Measurements from ENCODE around the gene MT2A. TPM values are rescaled to one million over a fixed set of nuclear protein-coding genes. Genes with fewer than 3 reads are reported as not detected.

Gene MT2A
- total and polyA plus RNA-seq, 2 of the 13 experiments (the other 11 are each of a cell fraction or from before 2014, with no cell fraction given): 135 to 371 TPM

DNA sequence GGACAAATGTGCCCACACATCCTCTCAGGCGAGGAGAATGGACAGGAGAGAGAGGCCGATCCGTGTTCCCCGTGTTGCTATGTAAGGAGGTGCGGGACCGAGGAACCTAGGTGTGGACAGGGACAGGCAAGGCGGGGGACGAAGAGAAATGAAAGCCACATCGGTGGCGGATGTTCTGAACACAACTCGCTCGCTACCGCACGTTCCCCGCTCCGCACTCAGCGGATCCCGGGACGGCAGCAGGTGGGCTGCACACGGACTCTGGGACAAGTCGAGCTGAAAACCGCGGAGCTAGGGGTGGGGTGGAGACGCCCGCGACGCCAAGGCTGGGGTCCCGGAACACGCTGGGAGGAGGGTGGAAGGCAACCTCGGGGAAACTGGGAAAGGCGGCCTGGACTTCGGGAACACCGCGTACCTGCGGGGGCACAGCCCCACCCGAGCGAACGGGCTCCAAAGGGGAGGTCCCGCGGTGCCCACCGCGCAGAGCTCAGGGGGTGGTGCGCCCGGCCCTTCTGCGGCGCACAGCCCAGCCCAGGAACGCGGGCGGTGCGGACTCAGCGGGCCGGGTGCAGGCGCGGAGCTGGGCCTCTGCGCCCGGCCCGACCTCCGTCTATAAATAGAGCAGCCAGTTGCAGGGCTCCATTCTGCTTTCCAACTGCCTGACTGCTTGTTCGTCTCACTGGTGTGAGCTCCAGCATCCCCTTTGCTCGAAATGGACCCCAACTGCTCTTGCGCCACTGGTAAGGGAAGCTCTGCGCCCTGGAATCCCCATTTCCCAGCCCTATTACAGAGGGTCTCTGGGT is 17.0 kb downstream of the MT2A start, which contains the start of gene MT1E:
TSS of gene MT1E (plus strand) at position 642 of the 803 bp plus-strand sequence. CDS start at position 713, 71 bp downstream.
- ATAC-seq (peak; percentile 92), DNase-seq (ENCODE audit: low spot score) (peak; percentile 63), FAIRE-seq (no peak)
- Histone ChIP-seq H4K20me1 (ENCODE audit: insufficient read depth, low read length) (no peaks in the 10 kb centered on the region), H3K36me3 (replicated peaks in 1 of 2; ENCODE audit: control insufficient read depth in 1 of 2, insufficient read depth in 2 of 2, low read length in 2 of 2) (no peaks in the 10 kb centered on the region), H3K9ac (ENCODE audit: insufficient read depth, low read depth, low read length) (peak within 1 kb of the TSS; percentile 64), H3K9me3 (ENCODE audit: low read length) (no peaks in the 10 kb centered on the region), H3K4me3 (replicated peaks in 1 of 3; ENCODE audit: insufficient read depth in 1 of 3, low read depth in 2 of 3, low read length in 3 of 3) (peak within 1 kb of the TSS; percentile 63 to 88 (median 72)), H3K27ac (ENCODE audit: extremely low read length, insufficient read depth, low read length) (no peak within 1 kb of the TSS), H3K4me1 (ENCODE audit: insufficient read depth, low read length) (peaks cover 60% of the 10 kb centered on the region), H3K27me3 (ENCODE audit: control insufficient read depth in 1 of 2, insufficient read depth in 2 of 2, low read length in 2 of 2) (peaks cover 0 to 34% of the 10 kb centered on the region in 2 experiments; a peak in 3 of 5 replicates), H2AFZ (ENCODE audit: low read length) (peak within 1 kb of the TSS; percentile 76), H3K79me2 (ENCODE audit: insufficient read depth, low read length) (no peaks in the 10 kb centered on the region), H3K4me2 (ENCODE audit: low read depth, low read length) (peak within 1 kb of the TSS; percentile 97)
- intact Hi-C loops (cut with micrococcal nuclease; ENCODE audit: unreplicated experiment): no loop called here
- 7% methylated on average over 30 of the region's 62 CpGs for WGBS (ENCODE audit: low lambda C conversion rate)
- BruUV-seq (replicated peaks): no TSS peak
- ChIA-PET POLR2A (interaction anchor here (0.9 to 4.8 kb wide), 9 partner anchors 11 to 58 kb away, joined by 3 to 83 read pairs (median 5); partner anchors contain the start of genes MT1F and MT2A), CTCF (ENCODE audit: low intra/inter-chr PET ratio, low total read pairs) (no interaction called here)
- in situ Hi-C loops (cut with HindIII; ENCODE audit: extremely low pct_ligation_motif_present, low pct_unique_long_range_greater_than_20kb): no loop called here
- TF ChIP-seq HIVEP1 (CRISPR knock-in tag; IDR thresholded peaks at IDR 0.05) (0 out of 2 replicates have a peak, but pooled peaks have one; percentile 41), MEF2D (CRISPR knock-in tag; IDR thresholded peaks at IDR 0.05) (peak; percentile 15; the same call in 1 of the 2 replicates), MAFG (CRISPR knock-in tag; IDR thresholded peaks at IDR 0.05) (no peak), ATF7-NPFF (CRISPR knock-in tag; IDR thresholded peaks at IDR 0.05; ENCODE audit: low read depth) (peak; percentile 69; the same call in 1 of the 2 replicates), TBX3 (IDR thresholded peaks at IDR 0.05; ENCODE audit: borderline replicate concordance) (0 out of 2 replicates have a peak, but pooled peaks have one; percentile 19), ZNF850 (CRISPR knock-in tag; conservative IDR thresholded peaks at IDR 0.05) (no peak), ZNF350 (CRISPR knock-in tag; IDR thresholded peaks at IDR 0.05; ENCODE audit: borderline replicate concordance, low read depth) (no peak), ZKSCAN8 (CRISPR knock-in tag; IDR thresholded peaks at IDR 0.05; ENCODE audit: borderline replicate concordance) (peak; percentile 35; the same call in 1 of the 2 replicates)
- TF ChIP-seq, protein P1, sequence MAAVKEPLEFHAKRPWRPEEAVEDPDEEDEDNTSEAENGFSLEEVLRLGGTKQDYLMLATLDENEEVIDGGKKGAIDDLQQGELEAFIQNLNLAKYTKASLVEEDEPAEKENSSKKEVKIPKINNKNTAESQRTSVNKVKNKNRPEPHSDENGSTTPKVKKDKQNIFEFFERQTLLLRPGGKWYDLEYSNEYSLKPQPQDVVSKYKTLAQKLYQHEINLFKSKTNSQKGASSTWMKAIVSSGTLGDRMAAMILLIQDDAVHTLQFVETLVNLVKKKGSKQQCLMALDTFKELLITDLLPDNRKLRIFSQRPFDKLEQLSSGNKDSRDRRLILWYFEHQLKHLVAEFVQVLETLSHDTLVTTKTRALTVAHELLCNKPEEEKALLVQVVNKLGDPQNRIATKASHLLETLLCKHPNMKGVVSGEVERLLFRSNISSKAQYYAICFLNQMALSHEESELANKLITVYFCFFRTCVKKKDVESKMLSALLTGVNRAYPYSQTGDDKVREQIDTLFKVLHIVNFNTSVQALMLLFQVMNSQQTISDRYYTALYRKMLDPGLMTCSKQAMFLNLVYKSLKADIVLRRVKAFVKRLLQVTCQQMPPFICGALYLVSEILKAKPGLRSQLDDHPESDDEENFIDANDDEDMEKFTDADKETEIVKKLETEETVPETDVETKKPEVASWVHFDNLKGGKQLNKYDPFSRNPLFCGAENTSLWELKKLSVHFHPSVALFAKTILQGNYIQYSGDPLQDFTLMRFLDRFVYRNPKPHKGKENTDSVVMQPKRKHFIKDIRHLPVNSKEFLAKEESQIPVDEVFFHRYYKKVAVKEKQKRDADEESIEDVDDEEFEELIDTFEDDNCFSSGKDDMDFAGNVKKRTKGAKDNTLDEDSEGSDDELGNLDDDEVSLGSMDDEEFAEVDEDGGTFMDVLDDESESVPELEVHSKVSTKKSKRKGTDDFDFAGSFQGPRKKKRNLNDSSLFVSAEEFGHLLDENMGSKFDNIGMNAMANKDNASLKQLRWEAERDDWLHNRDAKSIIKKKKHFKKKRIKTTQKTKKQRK (IDR thresholded peaks at IDR 0.05; ENCODE audit: low read length): no peak
- TF ChIP-seq, protein P2, sequence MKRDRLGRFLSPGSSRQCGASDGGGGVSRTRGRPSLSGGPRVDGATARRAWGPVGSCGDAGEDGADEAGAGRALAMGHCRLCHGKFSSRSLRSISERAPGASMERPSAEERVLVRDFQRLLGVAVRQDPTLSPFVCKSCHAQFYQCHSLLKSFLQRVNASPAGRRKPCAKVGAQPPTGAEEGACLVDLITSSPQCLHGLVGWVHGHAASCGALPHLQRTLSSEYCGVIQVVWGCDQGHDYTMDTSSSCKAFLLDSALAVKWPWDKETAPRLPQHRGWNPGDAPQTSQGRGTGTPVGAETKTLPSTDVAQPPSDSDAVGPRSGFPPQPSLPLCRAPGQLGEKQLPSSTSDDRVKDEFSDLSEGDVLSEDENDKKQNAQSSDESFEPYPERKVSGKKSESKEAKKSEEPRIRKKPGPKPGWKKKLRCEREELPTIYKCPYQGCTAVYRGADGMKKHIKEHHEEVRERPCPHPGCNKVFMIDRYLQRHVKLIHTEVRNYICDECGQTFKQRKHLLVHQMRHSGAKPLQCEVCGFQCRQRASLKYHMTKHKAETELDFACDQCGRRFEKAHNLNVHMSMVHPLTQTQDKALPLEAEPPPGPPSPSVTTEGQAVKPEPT (CRISPR knock-in tag; IDR thresholded peaks at IDR 0.05; ENCODE audit: low read depth): no peak
- TF ChIP-seq, protein P3, sequence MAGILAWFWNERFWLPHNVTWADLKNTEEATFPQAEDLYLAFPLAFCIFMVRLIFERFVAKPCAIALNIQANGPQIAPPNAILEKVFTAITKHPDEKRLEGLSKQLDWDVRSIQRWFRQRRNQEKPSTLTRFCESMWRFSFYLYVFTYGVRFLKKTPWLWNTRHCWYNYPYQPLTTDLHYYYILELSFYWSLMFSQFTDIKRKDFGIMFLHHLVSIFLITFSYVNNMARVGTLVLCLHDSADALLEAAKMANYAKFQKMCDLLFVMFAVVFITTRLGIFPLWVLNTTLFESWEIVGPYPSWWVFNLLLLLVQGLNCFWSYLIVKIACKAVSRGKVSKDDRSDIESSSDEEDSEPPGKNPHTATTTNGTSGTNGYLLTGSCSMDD (CRISPR knock-in tag; IDR thresholded peaks at IDR 0.05): no peak
- TF ChIP-seq, protein P4, sequence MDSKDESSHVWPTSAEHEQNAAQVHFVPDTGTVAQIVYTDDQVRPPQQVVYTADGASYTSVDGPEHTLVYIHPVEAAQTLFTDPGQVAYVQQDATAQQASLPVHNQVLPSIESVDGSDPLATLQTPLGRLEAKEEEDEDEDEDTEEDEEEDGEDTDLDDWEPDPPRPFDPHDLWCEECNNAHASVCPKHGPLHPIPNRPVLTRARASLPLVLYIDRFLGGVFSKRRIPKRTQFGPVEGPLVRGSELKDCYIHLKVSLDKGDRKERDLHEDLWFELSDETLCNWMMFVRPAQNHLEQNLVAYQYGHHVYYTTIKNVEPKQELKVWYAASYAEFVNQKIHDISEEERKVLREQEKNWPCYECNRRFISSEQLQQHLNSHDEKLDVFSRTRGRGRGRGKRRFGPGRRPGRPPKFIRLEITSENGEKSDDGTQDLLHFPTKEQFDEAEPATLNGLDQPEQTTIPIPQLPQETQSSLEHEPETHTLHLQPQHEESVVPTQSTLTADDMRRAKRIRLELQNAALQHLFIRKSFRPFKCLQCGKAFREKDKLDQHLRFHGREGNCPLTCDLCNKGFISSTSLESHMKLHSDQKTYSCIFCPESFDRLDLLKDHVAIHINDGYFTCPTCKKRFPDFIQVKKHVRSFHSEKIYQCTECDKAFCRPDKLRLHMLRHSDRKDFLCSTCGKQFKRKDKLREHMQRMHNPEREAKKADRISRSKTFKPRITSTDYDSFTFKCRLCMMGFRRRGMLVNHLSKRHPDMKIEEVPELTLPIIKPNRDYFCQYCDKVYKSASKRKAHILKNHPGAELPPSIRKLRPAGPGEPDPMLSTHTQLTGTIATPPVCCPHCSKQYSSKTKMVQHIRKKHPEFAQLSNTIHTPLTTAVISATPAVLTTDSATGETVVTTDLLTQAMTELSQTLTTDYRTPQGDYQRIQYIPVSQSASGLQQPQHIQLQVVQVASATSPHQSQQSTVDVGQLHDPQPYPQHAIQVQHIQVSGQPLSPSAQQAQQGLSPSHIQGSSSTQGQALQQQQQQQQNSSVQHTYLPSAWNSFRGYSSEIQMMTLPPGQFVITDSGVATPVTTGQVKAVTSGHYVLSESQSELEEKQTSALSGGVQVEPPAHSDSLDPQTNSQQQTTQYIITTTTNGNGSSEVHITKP (CRISPR knock-in tag; IDR thresholded peaks at IDR 0.05; ENCODE audit: low read depth): no peak
